A549 (cell line): Measurements from ENCODE around the gene SLC12A7. TPM values are rescaled to one million over a fixed set of nuclear protein-coding genes. Genes with fewer than 3 reads are reported as not detected.
A peak's percentile ranks its signal among the peaks of the same experiment; 100 is the strongest.

Experiments
- ATAC-seq, 2 experiments: fragments of 200-7000 bp in 1 of 2; fragments of >200 bp in 1 of 2; cut with Nextera tagmentation in 1 of 2; cut with Tn5 transposase in 1 of 2; 3 replicates each; pipeline versions ENCODE4 v1.8.0 to v1.9.1; 2018 to 2020; ENCODE audit warnings: mild to moderate bottlenecking in 1 of 2, moderate library complexity in 1 of 2
- CTCF ChIA-PET: fragments of 300-600 bp; sonication (Branson Sonifier 250); formaldehyde crosslinking; extraction: SDS; loops from one replicate; lab custom pipeline; 2021; ENCODE audit warnings: antibody characterized with exemption, inconsistent platforms; lab: Yijun Ruan, JAX
- POLR2A ChIA-PET: fragments of 350-600 bp; formaldehyde crosslinking; extraction: SDS; loops from one replicate; lab custom pipeline; 2021; ENCODE audit warnings: antibody characterized with exemption, inconsistent platforms; lab: Yijun Ruan, JAX
- DNase-seq, 2 experiments: peaks; one replicate each; pipeline versions ENCODE4 v3.0.0 to v3.0.0-alpha.2; 2011 to 2016; ENCODE audit warnings: low read depth in 1 of 2, low spot score in 1 of 2
- FAIRE-seq: peaks from 2 replicates; lab custom pipeline; 2011; peaks lifted over from hg19 to GRCh38; lab: Jason Lieb, UNC
- H3K27ac ChIP-seq, 2 experiments: fragments of >200 bp; sonication (Bioruptor Twin); formaldehyde crosslinking; 3 replicates each; pipeline ENCODE4 v1.5.1; 2016 to 2017
- H3K4me1 ChIP-seq: fragments of >200 bp; sonication (Bioruptor Twin); formaldehyde crosslinking; 3 replicates; pipeline ENCODE4 v1.6.1; 2016
- H3K4me2 ChIP-seq: fragments of >200 bp; sonication (Bioruptor Twin); formaldehyde crosslinking; 3 replicates; pipeline ENCODE4 v1.6.1; 2016
- H3K4me3 ChIP-seq: fragments of >200 bp; sonication (Bioruptor Twin); formaldehyde crosslinking; 3 replicates; pipeline ENCODE4 v1.5.1; 2016
- H3K9me3 ChIP-seq: fragments of >200 bp; sonication (Bioruptor Twin); formaldehyde crosslinking; 3 replicates; pipeline ENCODE4 v1.6.1; 2016
- EP300 ChIP-seq, 2 experiments: fragments of >200 bp; sonication (Bioruptor Twin); formaldehyde crosslinking; IDR thresholded peaks; 2 replicates in 1 of 2; 3 replicates in 1 of 2; pipeline ENCODE4 v1.6.1; 2016 to 2017
- PHF8 ChIP-seq: fragments of 200-600 bp; sonication (generic); IDR thresholded peaks from 2 replicates; pipeline ENCODE4 v1.6.1; 2016; ENCODE audit warnings: low read depth, mild to moderate bottlenecking, antibody characterized with exemption, moderate library complexity, borderline replicate concordance
- POLR2A ChIP-seq: IDR thresholded peaks from 2 replicates; pipeline ENCODE4 v1.6.1; 2012; ENCODE audit warnings: mild to moderate bottlenecking, low read length
- POLR2AphosphoS2 ChIP-seq: conservative IDR thresholded peaks from 2 replicates; pipeline ENCODE4 v1.6.1; 2012; ENCODE audit warnings: low read length, improper control_type of control experiment, inconsistent platforms
- RAD21 ChIP-seq, 2 experiments: fragments of >200 bp in 1 of 2; sonication (Bioruptor Twin) in 1 of 2; formaldehyde crosslinking in 1 of 2; IDR thresholded peaks in 1 of 2; conservative IDR thresholded peaks in 1 of 2; 2 replicates in 1 of 2; 3 replicates in 1 of 2; pipeline ENCODE4 v1.6.1; 2012 to 2018; ENCODE audit warnings: inconsistent platforms in 1 of 2
- RARB ChIP-seq: fragments of 250-450 bp; sonication (Bioruptor Pico); IDR thresholded peaks from 2 replicates; pipeline ENCODE4 v1.8.0; 2021; ENCODE audit warnings: mild to moderate bottlenecking, moderate library complexity
- RFX5 ChIP-seq: fragments of 450-650 bp; IDR thresholded peaks from 2 replicates; pipeline ENCODE4 v1.7.1; 2014; ENCODE audit warnings: antibody characterized with exemption, mild to moderate bottlenecking, moderate library complexity
- SMC3 ChIP-seq: fragments of >200 bp; sonication (Bioruptor Twin); formaldehyde crosslinking; IDR thresholded peaks from 3 replicates; pipeline ENCODE4 v1.6.1; 2018; ENCODE audit warnings: inconsistent platforms
- ZSCAN20 ChIP-seq: fragments of 250-450 bp; sonication (Bioruptor Pico); IDR thresholded peaks from 2 replicates; pipeline ENCODE4 v1.8.0; 2022; ENCODE audit warnings: mild to moderate bottlenecking, moderate library complexity
- WGBS: methylation state at CpG from one replicate; pipeline ENCODE4 v1.1.6; 2017; ENCODE audit errors: missing lambda C conversion rate; 5-methylcytosine and 5-hydroxymethylcytosine counted together
- polyA plus RNA-seq, 4 experiments: library from polyadenylated mRNA; depleted of rRNA in 3 of 4; stranded (reverse); fragments of >200 nt; fragmentation: RNase III in 1 of 4; extraction: RNeasy Plus Mini Kit Qiagen cat#74134 plus additional on column Dnase treatment in 1 of 4; gene quantifications; 2 replicates in 3 of 4; 3 replicates in 1 of 4; pipeline ENCODE4 v1.2.3, GENCODE V29; 2011 to 2017
- TF ChIP-seq, protein P1 (sequence below): IDR thresholded peaks from 2 replicates; pipeline ENCODE4 v1.6.1; 2012; ENCODE audit warnings: low read depth, borderline replicate concordance
- TF ChIP-seq, protein P2 (sequence below): fragments of >200 bp; sonication (Bioruptor Twin); formaldehyde crosslinking; IDR thresholded peaks from 2 replicates; pipeline ENCODE4 v1.6.1; 2016
- TF ChIP-seq, protein P3 (sequence below): fragments of >200 bp; sonication (Bioruptor Twin); formaldehyde crosslinking; IDR thresholded peaks from 3 replicates; pipeline ENCODE4 v1.5.1; 2016
- TF ChIP-seq, protein P4 (sequence below): fragments of >200 bp; sonication (Bioruptor Twin); formaldehyde crosslinking; IDR thresholded peaks from 3 replicates; pipeline ENCODE4 v1.6.1; 2016
- TF ChIP-seq, protein P5 (sequence below): fragments of 150-350 bp; IDR thresholded peaks from 2 replicates; pipeline ENCODE4 v1.6.1; 2014; ENCODE audit warnings: low read depth, mild to moderate bottlenecking, low read length
- TF ChIP-seq, protein P6 (sequence below): IDR thresholded peaks from 2 replicates; pipeline ENCODE4 v1.6.1; 2012
- TF ChIP-seq, protein P7 (sequence below): IDR thresholded peaks from 2 replicates; pipeline ENCODE4 v1.6.1; 2012

The SLC12A7 gene
- polyA plus RNA-seq, 2 of the 4 experiments (the other 2 are of a cell fraction) = 11.2 to 22.5 TPM

DNA sequence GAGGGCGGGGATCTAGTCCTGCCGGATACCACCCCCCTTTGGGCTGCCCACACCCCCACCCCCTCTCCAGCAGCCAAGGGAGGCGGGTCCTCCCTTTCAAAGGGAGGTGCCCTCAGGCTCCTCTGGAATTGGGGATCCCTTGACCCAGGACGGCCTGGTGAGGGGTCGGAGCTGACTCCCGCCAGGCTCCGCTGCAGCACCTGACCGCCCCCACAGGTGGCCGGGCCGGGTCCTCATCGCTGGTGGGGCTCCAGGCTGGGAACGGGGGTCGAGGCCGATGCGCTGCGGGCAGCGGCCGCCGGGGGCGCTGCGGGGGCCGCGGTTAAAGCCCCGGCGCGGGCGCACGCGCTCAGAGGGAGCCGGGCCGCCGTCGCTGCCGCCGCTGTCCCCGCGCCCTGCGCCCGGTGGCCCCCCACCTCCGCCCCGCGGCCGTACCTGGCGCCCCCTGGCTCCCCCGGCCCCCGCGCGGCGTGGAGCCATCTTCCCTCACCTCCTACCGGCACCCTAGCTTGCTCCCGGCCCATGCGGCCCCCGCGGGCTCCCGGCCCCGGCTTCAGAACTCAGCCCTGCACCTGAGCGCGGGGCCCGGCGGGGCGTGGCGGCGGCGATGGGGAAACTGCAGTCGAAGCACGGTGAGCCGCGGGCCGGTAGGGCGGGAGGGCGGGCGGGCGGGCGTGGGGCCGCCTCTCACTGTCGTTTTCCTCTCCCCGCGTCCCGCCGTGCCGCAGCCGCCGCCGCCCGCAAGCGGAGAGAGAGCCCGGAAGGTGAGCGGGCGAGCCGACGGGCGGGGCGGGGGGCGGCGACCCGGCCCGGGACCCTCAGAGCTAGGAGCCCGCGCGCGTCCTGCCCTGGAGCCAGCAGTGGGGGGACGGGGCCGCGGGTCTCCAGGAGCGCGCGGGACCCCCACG is 103.2 kb downstream of the SLC12A7 start, which contains the start of gene NKD2:
Gene NKD2 (plus strand): TSS at position 352 of the 908 bp plus-strand sequence. CDS start 256 bp downstream, at position 608.
- peak within 1 kb of the TSS; percentile 98 for H3K4me2 ChIP-seq
- peak; percentile 47 to 63 for ATAC-seq
- peaks cover 28% of the 10 kb centered on the region for H3K4me1 ChIP-seq
- FAIRE-seq = no peak
- CTCF ChIA-PET = interaction anchor here (0.8 to 7.7 kb wide), 23 partner anchors 8 to 166 kb away, joined by 3 to 82 read pairs (median 5); no protein-coding TSS in a partner anchor
- H3K9me3 ChIP-seq = no peaks in the 10 kb centered on the region
- peak; percentile 29 to 75 for DNase-seq
- 0% methylated on average over 3 of the region's 108 CpGs for WGBS
- peak within 1 kb of the TSS; percentile 64 for H3K4me3 ChIP-seq
- H3K27ac ChIP-seq = peak within 1 kb of the TSS; percentile 70 to 91; a peak in 5 of 6 replicates
- TF ChIP-seq EP300 (IDR thresholded peaks at IDR 0.05) (no peak), SMC3 (peak; percentile 30; the same call in 1 of the 3 replicates), POLR2AphosphoS2 (no peak), RFX5 (no peak), RAD21 (conservative IDR thresholded peaks at IDR 0.05 in 1 of 2, IDR thresholded peaks at IDR 0.05 in 1 of 2) (no peak), PHF8 (peak; percentile 41; the same call in 1 of the 2 replicates), ZSCAN20 (CRISPR knock-in tag) (no peak), POLR2A (peak; percentile 68), RARB (CRISPR knock-in tag) (no peak)
- TF ChIP-seq, protein P1, sequence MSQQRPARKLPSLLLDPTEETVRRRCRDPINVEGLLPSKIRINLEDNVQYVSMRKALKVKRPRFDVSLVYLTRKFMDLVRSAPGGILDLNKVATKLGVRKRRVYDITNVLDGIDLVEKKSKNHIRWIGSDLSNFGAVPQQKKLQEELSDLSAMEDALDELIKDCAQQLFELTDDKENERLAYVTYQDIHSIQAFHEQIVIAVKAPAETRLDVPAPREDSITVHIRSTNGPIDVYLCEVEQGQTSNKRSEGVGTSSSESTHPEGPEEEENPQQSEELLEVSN = 0 out of 2 replicates have a peak, but pooled peaks have one; percentile 33
- TF ChIP-seq, protein P2, sequence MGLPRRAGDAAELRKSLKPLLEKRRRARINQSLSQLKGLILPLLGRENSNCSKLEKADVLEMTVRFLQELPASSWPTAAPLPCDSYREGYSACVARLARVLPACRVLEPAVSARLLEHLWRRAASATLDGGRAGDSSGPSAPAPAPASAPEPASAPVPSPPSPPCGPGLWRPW = no peak
- TF ChIP-seq, protein P3, sequence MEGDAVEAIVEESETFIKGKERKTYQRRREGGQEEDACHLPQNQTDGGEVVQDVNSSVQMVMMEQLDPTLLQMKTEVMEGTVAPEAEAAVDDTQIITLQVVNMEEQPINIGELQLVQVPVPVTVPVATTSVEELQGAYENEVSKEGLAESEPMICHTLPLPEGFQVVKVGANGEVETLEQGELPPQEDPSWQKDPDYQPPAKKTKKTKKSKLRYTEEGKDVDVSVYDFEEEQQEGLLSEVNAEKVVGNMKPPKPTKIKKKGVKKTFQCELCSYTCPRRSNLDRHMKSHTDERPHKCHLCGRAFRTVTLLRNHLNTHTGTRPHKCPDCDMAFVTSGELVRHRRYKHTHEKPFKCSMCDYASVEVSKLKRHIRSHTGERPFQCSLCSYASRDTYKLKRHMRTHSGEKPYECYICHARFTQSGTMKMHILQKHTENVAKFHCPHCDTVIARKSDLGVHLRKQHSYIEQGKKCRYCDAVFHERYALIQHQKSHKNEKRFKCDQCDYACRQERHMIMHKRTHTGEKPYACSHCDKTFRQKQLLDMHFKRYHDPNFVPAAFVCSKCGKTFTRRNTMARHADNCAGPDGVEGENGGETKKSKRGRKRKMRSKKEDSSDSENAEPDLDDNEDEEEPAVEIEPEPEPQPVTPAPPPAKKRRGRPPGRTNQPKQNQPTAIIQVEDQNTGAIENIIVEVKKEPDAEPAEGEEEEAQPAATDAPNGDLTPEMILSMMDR = peak; percentile 85
- TF ChIP-seq, protein P4, sequence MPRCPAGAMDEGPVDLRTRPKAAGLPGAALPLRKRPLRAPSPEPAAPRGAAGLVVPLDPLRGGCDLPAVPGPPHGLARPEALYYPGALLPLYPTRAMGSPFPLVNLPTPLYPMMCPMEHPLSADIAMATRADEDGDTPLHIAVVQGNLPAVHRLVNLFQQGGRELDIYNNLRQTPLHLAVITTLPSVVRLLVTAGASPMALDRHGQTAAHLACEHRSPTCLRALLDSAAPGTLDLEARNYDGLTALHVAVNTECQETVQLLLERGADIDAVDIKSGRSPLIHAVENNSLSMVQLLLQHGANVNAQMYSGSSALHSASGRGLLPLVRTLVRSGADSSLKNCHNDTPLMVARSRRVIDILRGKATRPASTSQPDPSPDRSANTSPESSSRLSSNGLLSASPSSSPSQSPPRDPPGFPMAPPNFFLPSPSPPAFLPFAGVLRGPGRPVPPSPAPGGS = 0 out of 3 replicates have a peak, but pooled peaks have one; percentile 8
- TF ChIP-seq, protein P5, sequence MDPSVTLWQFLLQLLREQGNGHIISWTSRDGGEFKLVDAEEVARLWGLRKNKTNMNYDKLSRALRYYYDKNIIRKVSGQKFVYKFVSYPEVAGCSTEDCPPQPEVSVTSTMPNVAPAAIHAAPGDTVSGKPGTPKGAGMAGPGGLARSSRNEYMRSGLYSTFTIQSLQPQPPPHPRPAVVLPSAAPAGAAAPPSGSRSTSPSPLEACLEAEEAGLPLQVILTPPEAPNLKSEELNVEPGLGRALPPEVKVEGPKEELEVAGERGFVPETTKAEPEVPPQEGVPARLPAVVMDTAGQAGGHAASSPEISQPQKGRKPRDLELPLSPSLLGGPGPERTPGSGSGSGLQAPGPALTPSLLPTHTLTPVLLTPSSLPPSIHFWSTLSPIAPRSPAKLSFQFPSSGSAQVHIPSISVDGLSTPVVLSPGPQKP = no peak
- TF ChIP-seq, protein P6, sequence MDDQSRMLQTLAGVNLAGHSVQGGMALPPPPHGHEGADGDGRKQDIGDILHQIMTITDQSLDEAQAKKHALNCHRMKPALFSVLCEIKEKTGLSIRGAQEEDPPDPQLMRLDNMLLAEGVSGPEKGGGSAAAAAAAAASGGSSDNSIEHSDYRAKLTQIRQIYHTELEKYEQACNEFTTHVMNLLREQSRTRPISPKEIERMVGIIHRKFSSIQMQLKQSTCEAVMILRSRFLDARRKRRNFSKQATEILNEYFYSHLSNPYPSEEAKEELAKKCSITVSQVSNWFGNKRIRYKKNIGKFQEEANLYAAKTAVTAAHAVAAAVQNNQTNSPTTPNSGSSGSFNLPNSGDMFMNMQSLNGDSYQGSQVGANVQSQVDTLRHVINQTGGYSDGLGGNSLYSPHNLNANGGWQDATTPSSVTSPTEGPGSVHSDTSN = no peak
- TF ChIP-seq, protein P7, sequence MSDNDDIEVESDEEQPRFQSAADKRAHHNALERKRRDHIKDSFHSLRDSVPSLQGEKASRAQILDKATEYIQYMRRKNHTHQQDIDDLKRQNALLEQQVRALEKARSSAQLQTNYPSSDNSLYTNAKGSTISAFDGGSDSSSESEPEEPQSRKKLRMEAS = peak; percentile 42
- POLR2A ChIA-PET = no interaction called here
